ENCODE data around the gene CYP3A4. TPM values are rescaled to one million over a fixed set of nuclear protein-coding genes. Genes with fewer than 3 reads are reported as not detected.
"Not testable (repeated sequence)": the region's sequence is repeated elsewhere in the genome, so short reads cannot be mapped to it uniquely, and the experiment has no call there.

CYP3A4 gene
- polyA plus RNA-seq, 4 donors, result 0.11 to 0.26 (median 0.16) TPM

GRCh38 chr7:99793443-99793842 lies 9.5 kb upstream of the CYP3A4 start:
- DNase-seq (ENCODE audit: low read depth in 4 of 4, low spot score in 3 of 4), result no peak

GRCh38 chr7:99792967-99793366 lies 9.0 kb upstream of the CYP3A4 start:
- no peak for DNase-seq (ENCODE audit: low read depth in 4 of 4, low spot score in 3 of 4)

GRCh38 chr7:99791667-99792369 lies 7.8 kb upstream of the CYP3A4 start:
- no peak for DNase-seq (ENCODE audit: low read depth in 4 of 4, low spot score in 3 of 4)

GRCh38 chr7:99791021-99791420 lies 7.0 kb upstream of the CYP3A4 start:
- no peak for DNase-seq (ENCODE audit: low read depth in 4 of 4, low spot score in 3 of 4)

GRCh38 chr7:99790407-99790806 lies 6.4 kb upstream of the CYP3A4 start:
- DNase-seq (ENCODE audit: low read depth in 4 of 4, low spot score in 3 of 4), result no peak

- DNase-seq (ENCODE audit: low read depth in 4 of 4, low spot score in 3 of 4), result no peak
Measured at GRCh38 chr7:99789441-99790070, 5.6 kb upstream of the CYP3A4 start.

- DNase-seq (ENCODE audit: low read depth in 4 of 4, low spot score in 3 of 4), result no peak
Measured at GRCh38 chr7:99788554-99788953, 4.6 kb upstream of the CYP3A4 start.

GRCh38 chr7:99786726-99787335 lies 2.8 kb upstream of the CYP3A4 start:
- no peak for DNase-seq (ENCODE audit: low read depth in 4 of 4, low spot score in 3 of 4)

- not testable (repeated sequence) for DNase-seq (ENCODE audit: low read depth in 4 of 4, low spot score in 3 of 4)
Measured at GRCh38 chr7:99785654-99786053, 1.7 kb upstream of the CYP3A4 start.

- DNase-seq (ENCODE audit: low read depth in 4 of 4, low spot score in 3 of 4), result no peak
Measured at GRCh38 chr7:99782012-99782953, 1.7 kb downstream of the CYP3A4 start.

GRCh38 chr7:99780588-99780987 lies 3.4 kb downstream of the CYP3A4 start:
- DNase-seq (ENCODE audit: low read depth in 4 of 4, low spot score in 3 of 4), result no peak

- no peak for DNase-seq (ENCODE audit: low read depth in 4 of 4, low spot score in 3 of 4)
Measured at GRCh38 chr7:99779949-99780348, 4.0 kb downstream of the CYP3A4 start.

GRCh38 chr7:99778880-99779279 lies 5.1 kb downstream of the CYP3A4 start:
- DNase-seq (ENCODE audit: low read depth in 4 of 4, low spot score in 3 of 4), result no peak

- not testable (repeated sequence) for DNase-seq (ENCODE audit: low read depth in 4 of 4, low spot score in 3 of 4)
Measured at GRCh38 chr7:99773395-99773794, 10.6 kb downstream of the CYP3A4 start.

- no peak for DNase-seq (ENCODE audit: low read depth in 4 of 4, low spot score in 3 of 4)
Measured at GRCh38 chr7:99772565-99772964, 11.4 kb downstream of the CYP3A4 start.

- DNase-seq (ENCODE audit: low read depth in 4 of 4, low spot score in 3 of 4), result not testable (repeated sequence)
Measured at GRCh38 chr7:99769494-99769893, 14.5 kb downstream of the CYP3A4 start.

- no peak for DNase-seq (ENCODE audit: low read depth in 4 of 4, low spot score in 3 of 4)
Measured at GRCh38 chr7:99768471-99768870, 15.5 kb downstream of the CYP3A4 start.

GRCh38 chr7:99767662-99768061 lies 16.3 kb downstream of the CYP3A4 start:
- DNase-seq (ENCODE audit: low read depth in 4 of 4, low spot score in 3 of 4), result no peak

- DNase-seq (ENCODE audit: low read depth in 4 of 4, low spot score in 3 of 4), result no peak
Measured at GRCh38 chr7:99766484-99767099, 17.4 kb downstream of the CYP3A4 start.

- no peak for DNase-seq (ENCODE audit: low read depth in 4 of 4, low spot score in 3 of 4)
Measured at GRCh38 chr7:99764478-99764877, 19.5 kb downstream of the CYP3A4 start.
